ENCODE results near the gene HNRNPM.

Gene HNRNPM

DNA sequence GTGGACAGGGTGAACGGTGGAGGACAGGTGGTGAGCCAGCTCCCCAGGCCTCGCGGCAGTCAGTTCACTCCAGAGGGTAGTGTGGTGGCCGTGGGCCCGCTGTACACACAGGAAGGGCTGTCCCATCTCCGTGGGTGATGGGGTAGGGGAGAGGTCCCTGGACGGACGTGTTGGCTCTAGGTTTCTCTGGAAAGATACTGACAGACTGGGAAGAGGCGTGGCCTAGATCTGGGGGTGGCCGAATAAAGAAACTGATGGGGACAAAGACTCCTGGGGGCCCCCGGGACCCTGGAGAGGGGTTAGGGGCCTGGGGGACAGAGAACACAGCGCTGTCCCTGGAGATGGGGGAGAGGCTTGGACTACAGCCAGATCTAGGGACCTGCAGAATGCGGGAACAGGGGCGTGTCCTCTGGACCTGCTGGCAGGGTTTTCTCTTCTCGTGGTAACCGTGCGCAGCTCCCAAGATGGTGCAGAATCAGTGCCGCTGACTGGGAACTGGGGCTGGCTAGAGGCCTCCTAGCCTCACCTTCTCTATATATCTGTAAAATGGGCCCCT lies 61.7 kb downstream of the HNRNPM start:
- DNase-seq (ENCODE audit: low spot score), result no peak
- Histone ChIP-seq H3K4me3 (ENCODE audit: low read length in 2 of 2) (peak overlapping the region; percentile 45 to 69), H4K8ac (ENCODE audit: low read depth, low read length) (no peak overlapping the region), H2BK12ac (ENCODE audit: low read length) (no peak overlapping the region), H3K79me1 (ENCODE audit: low read depth, low read length) (peaks cover 1% of the 10 kb centered on the region), H3K27ac (replicated peaks; ENCODE audit: low read length) (peak overlapping the region; percentile 19), H3K18ac (ENCODE audit: low read length) (peak overlapping the region; percentile 82), H3K27me3 (ENCODE audit: control insufficient read depth in 3 of 3, insufficient read depth in 3 of 3, low read depth in 1 of 3, low read length in 3 of 3) (peaks cover 0 to 3% (median 0%) of the 10 kb centered on the region in 3 experiments), H3K4me1 (ENCODE audit: control insufficient read depth in 2 of 2, insufficient read depth in 1 of 2, low read depth in 1 of 2, low read length in 2 of 2) (peaks cover 7 to 9% of the 10 kb centered on the region in 2 donors), H4K91ac (ENCODE audit: low read depth, low read length, poor library complexity) (no peak overlapping the region), H2BK5ac (ENCODE audit: low read length) (peak overlapping the region; percentile 94), H3K9me3 (replicated peaks in 1 of 2; ENCODE audit: control insufficient read depth in 2 of 2, insufficient read depth in 1 of 2, low read depth in 1 of 2, low read length in 2 of 2) (no peaks in the 10 kb centered on the region), H2AK5ac (ENCODE audit: low read depth, low read length) (peak overlapping the region; percentile 64), H3K23ac (ENCODE audit: low read depth, low read length, poor library complexity) (peak overlapping the region; percentile 90), H3K4me2 (ENCODE audit: insufficient read depth, low read length, poor library complexity, severe bottlenecking) (peak overlapping the region; percentile 81), H2BK120ac (ENCODE audit: low read depth, low read length) (no peak overlapping the region), H3K4ac (ENCODE audit: low read length) (no peak overlapping the region), H3K36me3 (replicated peaks in 1 of 2; ENCODE audit: control insufficient read depth in 2 of 2, insufficient read depth in 2 of 2, low read length in 2 of 2) (peaks cover 4 to 14% of the 10 kb centered on the region in 2 donors), H2BK15ac (ENCODE audit: low read length) (peak overlapping the region; percentile 53), H2AFZ (ENCODE audit: low read length) (peak overlapping the region; percentile 98), H3K9ac (ENCODE audit: low read depth, low read length, poor library complexity) (peak overlapping the region; percentile 78), H3K14ac (ENCODE audit: low read length) (no peak overlapping the region)
- no CpG with 5 or more reads among the region's 18 CpGs for WGBS, 2 donors (ENCODE audit: extremely low coverage in 2 of 2, insufficient read length in 2 of 2, insufficient replicate concordance in 1 of 2)

DNA sequence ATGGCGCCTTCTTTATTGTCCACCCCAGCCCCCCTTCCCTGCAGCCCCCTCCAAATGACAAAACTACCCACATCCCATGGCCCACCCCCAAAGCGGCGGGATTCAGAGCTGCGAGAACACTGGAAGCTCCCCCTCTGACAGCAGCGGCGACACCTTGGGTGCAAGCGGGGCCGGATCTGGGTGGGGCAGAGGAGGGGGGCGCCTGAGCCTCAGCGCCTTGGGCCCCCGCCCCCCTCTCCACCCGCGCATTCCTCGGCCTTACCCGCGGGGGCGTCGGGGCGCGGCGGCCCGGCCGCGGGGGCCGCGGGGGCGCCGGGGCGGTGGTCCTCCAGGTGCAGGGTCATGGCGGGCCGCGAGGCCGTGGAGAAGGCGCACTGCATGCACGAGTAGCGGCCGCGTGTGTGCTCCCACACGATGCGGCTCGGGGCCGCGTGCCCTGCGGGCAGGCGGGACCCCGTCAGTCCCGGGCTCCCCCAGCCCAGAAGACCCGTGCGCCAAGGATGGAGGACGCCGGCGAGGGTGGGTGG lies 65.9 kb downstream of the HNRNPM start:
- Histone ChIP-seq H3K4me2 (ENCODE audit: insufficient read depth, low read length, poor library complexity, severe bottlenecking) (no peak overlapping the region), H3K9me3 (replicated peaks in 1 of 2; ENCODE audit: control insufficient read depth in 2 of 2, insufficient read depth in 1 of 2, low read depth in 1 of 2, low read length in 2 of 2) (no peaks in the 10 kb centered on the region), H3K14ac (ENCODE audit: low read length) (no peak overlapping the region), H3K27ac (replicated peaks; ENCODE audit: low read length) (no peak overlapping the region), H2BK12ac (ENCODE audit: low read length) (no peak overlapping the region), H3K9ac (ENCODE audit: low read depth, low read length, poor library complexity) (no peak overlapping the region), H4K8ac (ENCODE audit: low read depth, low read length) (no peak overlapping the region), H3K27me3 (ENCODE audit: control insufficient read depth in 3 of 3, insufficient read depth in 3 of 3, low read depth in 1 of 3, low read length in 3 of 3) (peaks cover 0 to 3% (median 0%) of the 10 kb centered on the region in 3 experiments), H3K79me1 (ENCODE audit: low read depth, low read length) (peaks cover 10% of the 10 kb centered on the region), H2BK15ac (ENCODE audit: low read length) (peak overlapping the region; percentile 58), H2BK5ac (ENCODE audit: low read length) (no peak overlapping the region), H2BK120ac (ENCODE audit: low read depth, low read length) (no peak overlapping the region), H2AK5ac (ENCODE audit: low read depth, low read length) (no peak overlapping the region), H3K23ac (ENCODE audit: low read depth, low read length, poor library complexity) (no peak overlapping the region), H3K36me3 (replicated peaks in 1 of 2; ENCODE audit: control insufficient read depth in 2 of 2, insufficient read depth in 2 of 2, low read length in 2 of 2) (peaks cover 5 to 23% of the 10 kb centered on the region in 2 donors), H3K18ac (ENCODE audit: low read length) (no peak overlapping the region), H3K4ac (ENCODE audit: low read length) (no peak overlapping the region), H4K91ac (ENCODE audit: low read depth, low read length, poor library complexity) (no peak overlapping the region), H2AFZ (ENCODE audit: low read length) (no peak overlapping the region), H3K4me3 (ENCODE audit: low read length in 2 of 2) (no peak overlapping the region), H3K4me1 (ENCODE audit: control insufficient read depth in 2 of 2, insufficient read depth in 1 of 2, low read depth in 1 of 2, low read length in 2 of 2) (peaks cover 9 to 12% of the 10 kb centered on the region in 2 donors)
- WGBS, 2 donors (ENCODE audit: extremely low coverage in 2 of 2, insufficient read length in 2 of 2, insufficient replicate concordance in 1 of 2), result no CpG with 5 or more reads among the region's 52 CpGs
- no peak for DNase-seq (ENCODE audit: low spot score)

DNA sequence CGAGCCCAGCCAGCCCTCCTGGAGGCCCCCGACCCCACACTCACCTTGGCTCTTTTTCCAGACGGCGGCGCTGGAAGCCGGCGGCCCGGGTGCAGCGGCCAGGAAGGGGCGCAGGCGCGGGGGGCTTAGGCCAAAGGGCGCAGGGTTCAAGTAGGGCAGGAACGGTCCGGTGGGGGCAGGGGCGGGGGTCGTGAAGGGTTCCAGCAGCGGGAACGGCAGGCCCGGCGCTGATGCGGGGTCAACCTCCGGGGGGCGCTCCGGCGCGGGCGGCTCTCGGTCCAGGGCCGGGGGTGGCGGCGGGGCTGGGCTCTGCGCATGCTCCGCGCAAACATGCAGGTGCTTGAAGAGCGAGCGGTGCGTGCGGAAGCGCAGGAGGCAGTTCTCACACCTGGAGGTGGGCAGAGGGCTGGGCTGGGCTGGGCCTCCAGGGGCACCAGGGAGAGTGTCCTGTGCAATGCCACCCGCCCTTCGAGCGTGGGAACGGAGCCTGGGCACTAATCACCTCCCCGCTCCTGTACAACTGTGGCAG lies 66.9 kb downstream of the HNRNPM start:
- H3K79me1 ChIP-seq (ENCODE audit: low read depth, low read length), result peaks cover 10% of the 10 kb centered on the region
- WGBS, 2 donors (ENCODE audit: extremely low coverage in 2 of 2, insufficient read length in 2 of 2, insufficient replicate concordance in 1 of 2), result no CpG with 5 or more reads among the region's 45 CpGs
- peaks cover 0 to 3% (median 0%) of the 10 kb centered on the region in 3 experiments for H3K27me3 ChIP-seq (ENCODE audit: control insufficient read depth in 3 of 3, insufficient read depth in 3 of 3, low read depth in 1 of 3, low read length in 3 of 3)
- H3K27ac ChIP-seq (replicated peaks; ENCODE audit: low read length), result no peak overlapping the region
- peak overlapping the region; percentile 63 for H2AK5ac ChIP-seq (ENCODE audit: low read depth, low read length)
- no peak overlapping the region for H4K91ac ChIP-seq (ENCODE audit: low read depth, low read length, poor library complexity)
- no peak overlapping the region for H3K4me3 ChIP-seq (ENCODE audit: low read length in 2 of 2)
- peak overlapping the region; percentile 38 for H3K14ac ChIP-seq (ENCODE audit: low read length)
- no peak overlapping the region for H2BK15ac ChIP-seq (ENCODE audit: low read length)
- H2BK120ac ChIP-seq (ENCODE audit: low read depth, low read length), result no peak overlapping the region
- no peak overlapping the region for H2AFZ ChIP-seq (ENCODE audit: low read length)
- no peak overlapping the region for H3K4me2 ChIP-seq (ENCODE audit: insufficient read depth, low read length, poor library complexity, severe bottlenecking)
- peaks cover 5 to 23% of the 10 kb centered on the region in 2 donors for H3K36me3 ChIP-seq (replicated peaks in 1 of 2; ENCODE audit: control insufficient read depth in 2 of 2, insufficient read depth in 2 of 2, low read length in 2 of 2)
- peaks cover 4 to 8% of the 10 kb centered on the region in 2 donors for H3K4me1 ChIP-seq (ENCODE audit: control insufficient read depth in 2 of 2, insufficient read depth in 1 of 2, low read depth in 1 of 2, low read length in 2 of 2)
- no peak overlapping the region for H3K9ac ChIP-seq (ENCODE audit: low read depth, low read length, poor library complexity)
- H2BK12ac ChIP-seq (ENCODE audit: low read length), result no peak overlapping the region
- no peak for DNase-seq (ENCODE audit: low spot score)
- no peak overlapping the region for H3K4ac ChIP-seq (ENCODE audit: low read length)
- no peak overlapping the region for H3K23ac ChIP-seq (ENCODE audit: low read depth, low read length, poor library complexity)
- peak overlapping the region; percentile 4 for H2BK5ac ChIP-seq (ENCODE audit: low read length)
- H4K8ac ChIP-seq (ENCODE audit: low read depth, low read length), result no peak overlapping the region
- H3K9me3 ChIP-seq (replicated peaks in 1 of 2; ENCODE audit: control insufficient read depth in 2 of 2, insufficient read depth in 1 of 2, low read depth in 1 of 2, low read length in 2 of 2), result no peaks in the 10 kb centered on the region
- peak overlapping the region; percentile 28 for H3K18ac ChIP-seq (ENCODE audit: low read length)

DNA sequence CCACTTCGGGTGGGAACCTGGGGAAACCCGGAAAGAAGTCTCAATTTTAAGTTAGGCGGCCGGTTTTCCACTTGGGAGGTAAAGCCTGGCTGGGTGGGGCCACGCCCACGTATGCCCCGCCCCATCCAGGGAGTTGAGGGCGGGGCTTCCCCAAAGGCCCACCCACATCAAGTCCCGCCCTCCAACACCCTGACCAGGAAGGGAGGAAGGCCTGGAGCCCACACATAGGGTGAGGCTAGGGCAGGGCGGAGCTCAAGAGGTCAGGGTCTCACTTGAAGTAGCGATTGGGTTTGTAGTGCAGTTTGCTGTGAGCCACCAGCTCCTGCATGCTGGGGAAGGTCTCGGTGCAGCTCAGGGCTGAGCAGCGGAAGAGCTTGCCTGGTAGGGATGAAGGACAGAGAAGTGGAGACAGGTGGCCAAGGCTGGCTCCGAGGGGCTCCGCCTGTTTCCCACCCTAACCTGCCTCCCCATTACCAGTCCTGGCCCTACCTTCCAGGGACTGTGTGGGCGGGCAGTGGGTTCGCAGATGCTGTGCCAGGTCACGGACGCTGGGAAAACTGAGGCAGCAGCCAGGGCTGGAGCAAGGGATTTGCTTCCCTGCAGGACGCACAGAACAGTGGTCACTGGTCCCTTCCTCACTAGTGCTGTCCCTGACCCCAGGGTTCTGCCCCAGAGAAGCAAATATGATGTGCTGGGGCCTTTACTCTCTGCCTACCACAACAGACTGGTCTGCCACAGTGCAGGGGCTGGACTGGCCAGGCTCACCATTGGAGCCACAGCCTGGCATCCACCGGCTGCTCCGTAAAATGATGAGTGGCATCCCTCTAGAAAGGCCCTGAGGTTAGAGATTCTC lies 67.6 kb downstream of the HNRNPM start:
- no CpG with 5 or more reads among the region's 22 CpGs for WGBS, 2 donors (ENCODE audit: extremely low coverage in 2 of 2, insufficient read length in 2 of 2, insufficient replicate concordance in 1 of 2)
- H3K27ac ChIP-seq (replicated peaks; ENCODE audit: low read length), result no peak overlapping the region
- H3K23ac ChIP-seq (ENCODE audit: low read depth, low read length, poor library complexity), result peak overlapping the region; percentile 51
- peaks cover 10% of the 10 kb centered on the region for H3K79me1 ChIP-seq (ENCODE audit: low read depth, low read length)
- no peak overlapping the region for H2AFZ ChIP-seq (ENCODE audit: low read length)
- H3K4me3 ChIP-seq (ENCODE audit: low read length in 2 of 2), result no peak overlapping the region
- H3K9me3 ChIP-seq (replicated peaks in 1 of 2; ENCODE audit: control insufficient read depth in 2 of 2, insufficient read depth in 1 of 2, low read depth in 1 of 2, low read length in 2 of 2), result no peaks in the 10 kb centered on the region
- H2AK5ac ChIP-seq (ENCODE audit: low read depth, low read length), result peak overlapping the region; percentile 63
- H4K91ac ChIP-seq (ENCODE audit: low read depth, low read length, poor library complexity), result no peak overlapping the region
- H3K4me1 ChIP-seq (ENCODE audit: control insufficient read depth in 2 of 2, insufficient read depth in 1 of 2, low read depth in 1 of 2, low read length in 2 of 2), result peaks cover 4 to 7% of the 10 kb centered on the region in 2 donors
- H3K18ac ChIP-seq (ENCODE audit: low read length), result no peak overlapping the region
- peak overlapping the region; percentile 45 for H2BK15ac ChIP-seq (ENCODE audit: low read length)
- H3K14ac ChIP-seq (ENCODE audit: low read length), result no peak overlapping the region
- H3K4ac ChIP-seq (ENCODE audit: low read length), result no peak overlapping the region
- H3K4me2 ChIP-seq (ENCODE audit: insufficient read depth, low read length, poor library complexity, severe bottlenecking), result no peak overlapping the region
- no peak overlapping the region for H3K9ac ChIP-seq (ENCODE audit: low read depth, low read length, poor library complexity)
- no peak overlapping the region for H4K8ac ChIP-seq (ENCODE audit: low read depth, low read length)
- H3K27me3 ChIP-seq (ENCODE audit: control insufficient read depth in 3 of 3, insufficient read depth in 3 of 3, low read depth in 1 of 3, low read length in 3 of 3), result peaks cover 0 to 3% (median 0%) of the 10 kb centered on the region in 3 experiments
- H2BK120ac ChIP-seq (ENCODE audit: low read depth, low read length), result no peak overlapping the region
- peak overlapping the region; percentile 4 for H2BK5ac ChIP-seq (ENCODE audit: low read length)
- no peak overlapping the region for H2BK12ac ChIP-seq (ENCODE audit: low read length)
- H3K36me3 ChIP-seq (replicated peaks in 1 of 2; ENCODE audit: control insufficient read depth in 2 of 2, insufficient read depth in 2 of 2, low read length in 2 of 2), result peaks cover 5 to 23% of the 10 kb centered on the region in 2 donors
- DNase-seq (ENCODE audit: low spot score), result no peak

Measured in neuronal stem cell (in vitro differentiated cells).